Motor neuron (in vitro differentiated cells): Measurements from ENCODE around the gene NUDT14. TPM values are rescaled to one million over a fixed set of nuclear protein-coding genes. Genes with fewer than 3 reads are reported as not detected.
A peak's percentile ranks its signal among the peaks of the same experiment; 100 is the strongest.

Experiments used
- ATAC-seq, 8 experiments: fragments of 200-7000 bp; cut with Tn5 transposase; replicated peaks in 6 of 8; 2 replicates each; pipeline ENCODE4 v1.8.0; 2021; ENCODE audit warnings: mild to moderate bottlenecking in 8 of 8, moderate library complexity in 8 of 8
- H3K27ac ChIP-seq, 2 donors: fragments of 250-450 bp; sonication (Bioruptor Pico); 2 replicates each; pipeline ENCODE4 v1.9.0; 2021; ENCODE audit warnings: antibody characterized with exemption in 2 of 2, mild to moderate bottlenecking in 2 of 2, moderate library complexity in 1 of 2
- H3K4me1 ChIP-seq, 2 donors: fragments of 250-450 bp; sonication (Bioruptor Pico); replicated peaks in 1 of 2; 2 replicates each; pipeline ENCODE4 v1.6.1; 2021; ENCODE audit warnings: antibody characterized with exemption in 2 of 2, mild to moderate bottlenecking in 2 of 2, moderate library complexity in 1 of 2
- H3K4me3 ChIP-seq, 5 donors: fragments of 250-450 bp; sonication (Bioruptor Pico); 2 replicates each; pipeline ENCODE4 v1.9.0; 2021; ENCODE audit warnings: antibody characterized with exemption in 5 of 5, mild to moderate bottlenecking in 5 of 5, moderate library complexity in 4 of 5
- WGBS, 10 experiments: fragments of 450-650 bp; shearing (Covaris generic); methylation state at CpG; one replicate each; pipeline ENCODE4 v1.0.0; 2022; 5-methylcytosine and 5-hydroxymethylcytosine counted together
- in situ Hi-C, 9 experiments: fragments of 400-800 bp; cut with MboI; loops; one replicate each; pipeline ENCODE4 v1.15.0; 2021; ENCODE audit warnings: low sequenced_read_pairs in 9 of 9, low pct_unique_long_range_greater_than_20kb in 2 of 9; ENCODE audit not compliant: unreplicated experiment in 9 of 9
- total RNA-seq, 8 experiments: library from RNA; unstranded; fragments of 300-600 nt; gene quantifications; 2 replicates each; pipeline versions ENCODE4 v1.2.3 to v1.2.4, GENCODE V29; 2022

Gene NUDT14
- total RNA-seq, 8 experiments from 2014 or later: 11.0 to 26.1 (median 20.8) TPM

DNA sequence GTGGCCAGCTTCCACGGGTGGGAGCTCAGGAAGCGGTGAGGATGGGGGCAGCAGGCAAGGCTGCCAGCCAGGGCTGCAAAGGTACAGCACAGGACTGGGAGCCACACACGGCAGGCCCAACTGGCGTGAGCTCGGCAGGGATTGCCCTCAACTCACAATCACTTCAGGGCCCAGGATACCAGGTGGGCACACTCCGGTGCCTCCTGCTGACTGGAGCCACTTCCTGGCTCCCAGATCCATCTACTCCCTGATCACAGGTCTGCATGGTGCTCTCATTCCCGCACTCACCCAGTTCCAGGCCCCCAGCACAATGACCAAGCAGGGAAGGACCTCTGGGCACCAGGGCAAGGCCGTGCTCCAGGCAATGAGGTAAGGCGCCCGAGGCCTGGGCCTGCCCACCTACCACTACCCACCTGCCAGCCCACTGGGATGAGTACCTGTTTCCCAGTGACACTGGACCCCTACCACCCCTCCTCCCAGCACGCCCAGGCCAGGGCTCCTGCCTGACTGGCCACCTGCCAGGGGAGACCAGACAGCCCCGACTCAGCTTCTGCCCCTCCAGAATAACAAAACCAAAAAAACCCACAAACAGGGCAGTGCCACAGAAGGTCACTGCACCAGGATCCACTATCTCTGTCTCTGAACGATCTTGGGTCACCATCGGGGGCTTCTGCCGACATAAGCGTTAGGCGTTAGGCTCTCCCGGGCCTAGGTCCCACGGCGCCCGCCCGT, 14.4 kb downstream of the NUDT14 start:
- in situ Hi-C loops: no loop called here
- no peak for ATAC-seq
- 84 to 100% (median 89%) methylated on average over 1 to 8 of the region's 22 CpGs; no CpG with 5 or more reads in 7 of the 10 experiments for WGBS, 10 experiments
- Histone ChIP-seq H3K27ac (no peak overlapping the region), H3K4me1 (peaks cover 9 to 42% of the 10 kb centered on the region in 2 donors), H3K4me3 (peak overlapping the region; percentile 40 to 64 (median 43))

- ATAC-seq: no peak
- WGBS, 10 experiments: 50 to 83% methylated on average over 2 to 3 of the region's 32 CpGs; no CpG with 5 or more reads in 8 of the 10 experiments
- Histone ChIP-seq H3K4me3 (no peak overlapping the region), H3K27ac (no peak overlapping the region), H3K4me1 (peaks cover 8 to 39% of the 10 kb centered on the region in 2 donors)
- in situ Hi-C loops: no loop called here
These were observed 15.2 kb downstream of the NUDT14 start for GRCh38 chr14:105165761-105166485.

DNA sequence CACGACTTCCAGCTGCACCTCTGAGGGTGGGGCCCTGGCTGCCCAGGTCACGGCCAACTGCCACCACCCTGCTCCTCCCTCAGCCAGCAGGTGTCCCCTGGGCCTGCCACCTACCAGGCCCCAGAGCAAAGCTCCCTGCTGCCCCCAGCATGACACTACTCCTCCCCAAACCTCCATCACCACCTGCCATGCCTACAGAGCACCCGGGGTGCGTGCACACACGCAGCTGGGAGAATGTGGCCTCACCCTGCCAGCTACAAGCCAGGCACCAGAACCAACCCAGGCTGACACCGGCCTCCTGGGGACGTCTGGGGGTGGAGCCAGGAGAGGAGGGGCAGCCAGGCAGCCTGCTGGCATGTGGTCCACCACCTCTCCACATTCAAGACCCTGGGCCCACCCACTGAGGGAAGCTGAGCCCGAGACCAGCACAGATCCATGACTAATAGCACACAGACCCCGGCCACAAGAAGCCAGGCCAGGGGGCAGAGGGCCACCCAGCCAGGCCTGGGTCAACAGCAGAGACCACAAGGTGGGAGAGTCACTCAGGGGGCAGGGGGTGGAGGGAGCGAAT, 15.9 kb downstream of the NUDT14 start:
- WGBS, 10 experiments: no CpG with 5 or more reads among the region's 10 CpGs
- H3K4me1 ChIP-seq: peaks cover 6 to 32% of the 10 kb centered on the region in 2 donors
- no peak for ATAC-seq
- no peak overlapping the region for H3K4me3 ChIP-seq
- H3K27ac ChIP-seq: no peak overlapping the region
- in situ Hi-C loops: no loop called here

- ATAC-seq: no peak
- H3K27ac ChIP-seq: no peak overlapping the region
- H3K4me3 ChIP-seq: no peak overlapping the region
- WGBS, 10 experiments: 100% methylated on average over 4 of the region's 18 CpGs; no CpG with 5 or more reads in 9 of the 10 experiments
- H3K4me1 ChIP-seq: peaks cover 6 to 26% of the 10 kb centered on the region in 2 donors
- in situ Hi-C loops: no loop called here
These were observed 17.9 kb downstream of the NUDT14 start for GRCh38 chr14:105163040-105163742.

GRCh38 chr14:105162669-105162979, 18.5 kb downstream of the NUDT14 start:
- in situ Hi-C loops: no loop called here
- H3K4me3 ChIP-seq: no peak overlapping the region
- no CpG with 5 or more reads among the region's 2 CpGs for WGBS, 10 experiments
- H3K4me1 ChIP-seq: peaks cover 6 to 26% of the 10 kb centered on the region in 2 donors
- no peak overlapping the region for H3K27ac ChIP-seq
- no peak for ATAC-seq

GRCh38 chr14:105161964-105162668, 19.0 kb downstream of the NUDT14 start:
- WGBS, 10 experiments: no CpG with 5 or more reads among the region's 10 CpGs
- ATAC-seq: peak in 4 of 8 experiments; percentile 8 to 64 (median 17)
- peaks cover 6 to 23% of the 10 kb centered on the region in 2 donors for H3K4me1 ChIP-seq
- in situ Hi-C loops: no loop called here
- no peak overlapping the region for H3K4me3 ChIP-seq
- H3K27ac ChIP-seq: no peak overlapping the region

DNA sequence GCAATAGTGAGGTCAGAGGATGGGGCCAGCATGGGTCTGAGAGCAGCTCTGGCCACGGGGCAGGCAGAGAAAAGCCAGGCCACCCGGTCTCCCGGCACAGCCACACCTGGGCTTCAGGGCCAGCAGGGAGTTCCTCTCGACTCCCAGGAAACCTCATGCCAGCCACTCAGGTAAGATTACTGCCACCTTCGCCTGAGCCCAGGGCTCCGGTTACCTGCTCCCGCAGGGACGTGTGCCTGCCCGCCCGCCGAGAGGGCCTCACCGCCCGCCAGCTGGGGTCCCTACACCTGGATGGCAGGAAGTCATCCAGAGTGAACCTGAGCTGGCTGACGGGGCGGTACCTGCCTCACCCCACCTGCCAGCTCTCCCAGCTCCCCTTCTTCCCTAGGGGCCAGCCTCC, 19.8 kb downstream of the NUDT14 start:
- Histone ChIP-seq H3K4me3 (no peak overlapping the region), H3K4me1 (peaks cover 0 to 18% of the 10 kb centered on the region in 2 donors), H3K27ac (no peak overlapping the region)
- WGBS, 10 experiments: 0 to 100% (median 90%) methylated on average over 1 to 2 of the region's 15 CpGs; no CpG with 5 or more reads in 7 of the 10 experiments
- in situ Hi-C loops: no loop called here
- ATAC-seq: no peak

DNA sequence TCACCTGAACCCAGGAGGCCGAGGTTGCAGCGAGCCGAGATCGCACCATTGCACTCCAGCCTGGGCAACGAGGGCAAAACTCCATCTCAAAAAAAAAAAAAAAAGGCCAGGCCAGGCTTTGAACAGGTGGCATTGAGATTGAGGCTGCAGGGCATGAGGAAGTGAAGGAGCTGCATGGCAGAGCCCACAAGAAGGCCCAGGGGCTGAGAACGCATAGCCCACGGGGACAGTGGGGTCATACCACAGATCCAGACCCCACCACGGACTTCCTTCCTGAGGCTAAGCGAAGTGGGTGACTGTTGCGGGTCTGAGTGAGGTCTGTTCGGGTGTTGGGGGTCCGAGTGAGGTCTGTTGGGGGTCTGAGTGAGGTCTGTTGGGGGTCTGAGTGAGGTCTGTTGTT, 20.3 kb downstream of the NUDT14 start:
- in situ Hi-C loops: no loop called here
- no peak overlapping the region for H3K4me3 ChIP-seq
- H3K4me1 ChIP-seq: peaks cover 0 to 18% of the 10 kb centered on the region in 2 donors
- no peak for ATAC-seq
- WGBS, 10 experiments: 44 to 100% (median 85%) methylated on average over 1 to 7 of the region's 12 CpGs; no CpG with 5 or more reads in 5 of the 10 experiments
- no peak overlapping the region for H3K27ac ChIP-seq

- peaks cover 0 to 11% of the 10 kb centered on the region in 2 donors for H3K4me1 ChIP-seq
- in situ Hi-C loops: no loop called here
- no CpG with 5 or more reads among the region's 14 CpGs for WGBS, 10 experiments
- no peak overlapping the region for H3K4me3 ChIP-seq
- H3K27ac ChIP-seq: no peak overlapping the region
- no peak for ATAC-seq
These were observed 21.8 kb downstream of the NUDT14 start for GRCh38 chr14:105159344-105159743.

GRCh38 chr14:105158794-105159193, 22.3 kb downstream of the NUDT14 start:
- H3K4me3 ChIP-seq: no peak overlapping the region
- in situ Hi-C loops: no loop called here
- H3K27ac ChIP-seq: no peak overlapping the region
- WGBS, 10 experiments: no CpG with 5 or more reads among the region's 12 CpGs
- no peak for ATAC-seq
- peaks cover 0 to 11% of the 10 kb centered on the region in 2 donors for H3K4me1 ChIP-seq

DNA sequence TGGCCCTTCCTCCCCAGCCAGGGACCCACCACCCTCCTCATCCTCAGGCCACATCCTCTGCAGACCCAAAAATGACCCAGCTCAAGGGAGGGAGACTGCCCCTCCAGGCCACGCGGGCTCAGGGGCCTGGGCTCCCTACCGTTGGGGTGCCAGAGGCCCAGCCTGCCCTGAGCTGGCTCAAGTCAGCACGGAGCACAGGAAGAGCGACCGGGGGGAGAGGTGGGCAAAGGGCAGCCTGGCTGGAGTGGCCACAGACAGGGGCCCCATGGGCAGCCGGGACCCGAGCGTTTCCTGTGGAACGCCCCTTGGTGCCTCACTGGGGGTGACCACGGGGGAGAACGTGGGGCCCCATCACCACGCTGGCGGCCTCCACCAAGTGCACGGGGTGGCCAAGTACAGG, 23.2 kb downstream of the NUDT14 start:
- H3K27ac ChIP-seq: no peak overlapping the region
- in situ Hi-C loops: no loop called here
- WGBS, 10 experiments: 100% methylated on average over 3 of the region's 15 CpGs; no CpG with 5 or more reads in 9 of the 10 experiments
- H3K4me3 ChIP-seq: no peak overlapping the region
- ATAC-seq: no peak
- H3K4me1 ChIP-seq: peaks cover 0 to 5% of the 10 kb centered on the region in 2 donors

DNA sequence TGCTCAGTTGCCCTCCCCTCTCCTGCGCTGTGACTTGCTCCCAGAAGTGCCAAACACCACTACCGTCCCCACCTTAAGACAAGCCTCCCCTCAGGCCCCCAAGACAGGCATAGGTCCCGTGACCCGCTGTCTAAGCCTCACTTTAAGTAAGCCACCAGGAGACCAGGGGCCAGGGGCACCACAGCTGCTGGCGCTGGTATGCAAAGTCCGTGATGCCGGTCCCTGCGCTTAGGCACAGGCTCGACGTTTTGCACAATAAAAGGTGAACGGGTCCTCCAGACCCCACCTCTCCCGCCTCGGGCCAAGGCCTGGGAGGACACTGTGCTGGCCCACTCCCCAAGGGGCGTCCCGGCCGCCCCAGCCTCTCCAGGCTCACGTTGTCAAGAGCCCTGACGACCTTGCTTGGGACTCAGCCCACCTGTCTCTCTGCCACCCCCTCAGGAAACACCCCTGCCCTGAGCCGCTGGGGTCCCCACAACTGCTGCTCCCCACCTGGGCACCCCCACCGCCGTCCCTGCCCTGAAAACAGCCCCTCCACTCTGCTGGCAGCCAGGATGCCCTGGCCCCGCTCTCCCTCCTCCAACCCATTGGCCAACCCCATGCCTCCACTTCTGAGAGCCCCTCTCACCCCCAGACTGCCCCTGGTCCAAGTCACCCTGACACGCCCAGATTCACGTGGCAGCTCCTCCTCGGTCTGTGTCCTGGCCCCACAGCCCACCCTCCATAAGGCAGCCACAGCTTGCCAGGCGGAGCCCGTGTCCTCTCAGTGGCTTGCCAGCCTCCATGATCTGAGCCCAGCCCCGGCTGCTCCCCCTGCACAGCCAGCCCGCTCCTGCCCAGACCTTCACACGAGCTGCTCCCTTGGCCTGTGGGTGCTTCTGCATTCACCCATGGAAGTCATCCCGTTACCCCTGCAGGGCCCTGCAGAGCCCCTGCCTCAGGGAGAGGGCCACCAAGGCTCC, 24.4 kb downstream of the NUDT14 start:
- WGBS, 10 experiments: 30 to 61% (median 55%) methylated on average over 1 to 3 of the region's 31 CpGs; no CpG with 5 or more reads in 5 of the 10 experiments
- in situ Hi-C loops: no loop called here
- Histone ChIP-seq H3K27ac (no peak overlapping the region), H3K4me3 (no peak overlapping the region), H3K4me1 (peaks cover 0 to 5% of the 10 kb centered on the region in 2 donors)
- ATAC-seq: peak in 1 of 8 experiments; percentile 15
